Mononuclear cell (primary cell): Measurements from ENCODE around the gene RASGRF2. TPM values are rescaled to one million over a fixed set of nuclear protein-coding genes. Genes with fewer than 3 reads are reported as not detected.

Experiments used
- H3K27me3 ChIP-seq: 2 replicates; pipeline ENCODE4 v1.6.0; 2011; ENCODE audit warnings: low read length, control low read depth; ENCODE audit not compliant: insufficient read depth
- H3K4me1 ChIP-seq: 2 replicates; pipeline ENCODE4 v1.5.1; 2011; ENCODE audit warnings: mild to moderate bottlenecking, low read length, control low read depth; ENCODE audit not compliant: insufficient read depth
- H3K4me3 ChIP-seq: 2 replicates; pipeline ENCODE4 v1.5.1; 2011; ENCODE audit warnings: mild to moderate bottlenecking, low read length, moderate library complexity
- H3K9me3 ChIP-seq: 2 replicates; pipeline ENCODE4 v1.5.1; 2011; ENCODE audit warnings: low read depth, mild to moderate bottlenecking, control low read depth, low read length
- total RNA-seq: library from RNA; depleted of rRNA; stranded (reverse); fragments of >200 nt; gene quantifications from one replicate; pipeline ENCODE4 v1.2.3, GENCODE V29; 2012

Gene RASGRF2
- total RNA-seq, 1 donor: 14.7 TPM

GRCh38 chr5:81207009-81207408, 246.8 kb downstream of the RASGRF2 start:
- no peaks in the 10 kb centered on the region for H3K9me3 ChIP-seq
- no peaks in the 10 kb centered on the region for H3K27me3 ChIP-seq
- H3K4me3 ChIP-seq: no peak overlapping the region
- no peaks in the 10 kb centered on the region for H3K4me1 ChIP-seq

GRCh38 chr5:81208904-81209303, 248.7 kb downstream of the RASGRF2 start:
- Histone ChIP-seq H3K4me1 (no peaks in the 10 kb centered on the region), H3K4me3 (no peak overlapping the region), H3K9me3 (no peaks in the 10 kb centered on the region)

GRCh38 chr5:81209386-81209785, 249.2 kb downstream of the RASGRF2 start:
- no peaks in the 10 kb centered on the region for H3K9me3 ChIP-seq
- no peak overlapping the region for H3K4me3 ChIP-seq
- no peaks in the 10 kb centered on the region for H3K4me1 ChIP-seq
- H3K27me3 ChIP-seq: no peaks in the 10 kb centered on the region

More at GRCh38 chr5:81208904-81209303, 248.7 kb downstream of the RASGRF2 start:
- H3K27me3 ChIP-seq: no peaks in the 10 kb centered on the region

- H3K27me3 ChIP-seq: no peaks in the 10 kb centered on the region
- no peaks in the 10 kb centered on the region for H3K9me3 ChIP-seq
- H3K4me1 ChIP-seq: no peaks in the 10 kb centered on the region
- no peak overlapping the region for H3K4me3 ChIP-seq
Observed at GRCh38 chr5:81209869-81210493, 249.8 kb downstream of the RASGRF2 start.

- H3K27me3 ChIP-seq: no peaks in the 10 kb centered on the region
- H3K9me3 ChIP-seq: no peaks in the 10 kb centered on the region
- H3K4me3 ChIP-seq: no peak overlapping the region
- no peaks in the 10 kb centered on the region for H3K4me1 ChIP-seq
Observed at GRCh38 chr5:81212211-81212751, 252.1 kb downstream of the RASGRF2 start.

GRCh38 chr5:81213070-81213469, 252.9 kb downstream of the RASGRF2 start:
- Histone ChIP-seq H3K9me3 (no peaks in the 10 kb centered on the region), H3K27me3 (no peaks in the 10 kb centered on the region), H3K4me1 (no peaks in the 10 kb centered on the region), H3K4me3 (no peak overlapping the region)

GRCh38 chr5:81214848-81215247, 254.7 kb downstream of the RASGRF2 start:
- Histone ChIP-seq H3K27me3 (no peaks in the 10 kb centered on the region), H3K4me3 (no peak overlapping the region), H3K4me1 (no peaks in the 10 kb centered on the region), H3K9me3 (no peaks in the 10 kb centered on the region)

GRCh38 chr5:81216152-81216551, 256.0 kb downstream of the RASGRF2 start:
- H3K4me3 ChIP-seq: no peak overlapping the region
- H3K4me1 ChIP-seq: no peaks in the 10 kb centered on the region
- no peaks in the 10 kb centered on the region for H3K9me3 ChIP-seq
- no peaks in the 10 kb centered on the region for H3K27me3 ChIP-seq

- Histone ChIP-seq H3K4me3 (no peak overlapping the region), H3K4me1 (no peaks in the 10 kb centered on the region), H3K27me3 (no peaks in the 10 kb centered on the region), H3K9me3 (no peaks in the 10 kb centered on the region)
Observed at GRCh38 chr5:81219389-81219788, 259.2 kb downstream of the RASGRF2 start.

GRCh38 chr5:81222285-81222684, 262.1 kb downstream of the RASGRF2 start:
- H3K4me3 ChIP-seq: no peak overlapping the region
- H3K27me3 ChIP-seq: no peaks in the 10 kb centered on the region

GRCh38 chr5:81225463-81225862, 265.3 kb downstream of the RASGRF2 start:
- Histone ChIP-seq H3K27me3 (no peaks in the 10 kb centered on the region), H3K4me1 (no peaks in the 10 kb centered on the region), H3K9me3 (no peaks in the 10 kb centered on the region), H3K4me3 (no peak overlapping the region)

More at GRCh38 chr5:81222285-81222684, 262.1 kb downstream of the RASGRF2 start:
- Histone ChIP-seq H3K9me3 (no peaks in the 10 kb centered on the region), H3K4me1 (no peaks in the 10 kb centered on the region)

- H3K4me3 ChIP-seq: no peak overlapping the region
- H3K9me3 ChIP-seq: no peaks in the 10 kb centered on the region
- no peaks in the 10 kb centered on the region for H3K27me3 ChIP-seq
- H3K4me1 ChIP-seq: no peaks in the 10 kb centered on the region
Observed at GRCh38 chr5:81226286-81226685, 266.1 kb downstream of the RASGRF2 start.

GRCh38 chr5:81226949-81227348, 266.8 kb downstream of the RASGRF2 start:
- Histone ChIP-seq H3K27me3 (no peaks in the 10 kb centered on the region), H3K4me3 (no peak overlapping the region), H3K9me3 (no peaks in the 10 kb centered on the region), H3K4me1 (no peaks in the 10 kb centered on the region)

- Histone ChIP-seq H3K27me3 (no peaks in the 10 kb centered on the region), H3K9me3 (no peaks in the 10 kb centered on the region), H3K4me1 (peaks cover under 1% of the 10 kb centered on the region), H3K4me3 (no peak overlapping the region)
Observed at GRCh38 chr5:81228084-81228483, 267.9 kb downstream of the RASGRF2 start.

GRCh38 chr5:81230416-81230815, 270.3 kb downstream of the RASGRF2 start:
- H3K9me3 ChIP-seq: no peaks in the 10 kb centered on the region
- H3K4me3 ChIP-seq: no peak overlapping the region
- no peaks in the 10 kb centered on the region for H3K27me3 ChIP-seq
- peaks cover 13% of the 10 kb centered on the region for H3K4me1 ChIP-seq

GRCh38 chr5:81232464-81233079, 272.4 kb downstream of the RASGRF2 start:
- peaks cover 13% of the 10 kb centered on the region for H3K4me1 ChIP-seq
- H3K9me3 ChIP-seq: no peaks in the 10 kb centered on the region
- no peak overlapping the region for H3K4me3 ChIP-seq
- no peaks in the 10 kb centered on the region for H3K27me3 ChIP-seq
